Measurements from ENCODE around the gene CDC42BPG. TPM values are rescaled to one million over a fixed set of nuclear protein-coding genes. Genes with fewer than 3 reads are reported as not detected.

CDC42BPG gene
- total RNA-seq, 2 donors from 2014 or later: 17.2 to 24.0 TPM

DNA sequence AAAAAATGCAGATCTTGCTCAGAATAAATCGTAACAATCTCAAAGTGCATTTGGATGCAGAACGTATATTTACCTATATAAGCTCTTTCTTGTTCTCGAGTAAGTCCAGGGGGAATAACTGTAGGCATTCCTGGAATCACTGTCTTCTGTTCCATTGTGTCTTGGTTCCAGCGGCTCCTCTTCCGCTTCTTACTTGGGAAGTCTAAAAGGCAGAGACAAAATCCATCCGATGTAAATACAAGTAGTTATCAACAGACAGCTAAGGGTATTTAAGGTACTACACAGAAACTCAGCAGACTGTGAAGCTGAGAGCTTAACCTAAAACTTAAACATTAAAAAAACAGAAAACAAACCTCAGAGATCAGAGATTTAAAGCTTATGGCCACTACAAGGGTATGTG is 68.0 kb downstream of the CDC42BPG start:
- no peak for DNase-seq (ENCODE audit: low spot score)
- TF ChIP-seq, protein P1, sequence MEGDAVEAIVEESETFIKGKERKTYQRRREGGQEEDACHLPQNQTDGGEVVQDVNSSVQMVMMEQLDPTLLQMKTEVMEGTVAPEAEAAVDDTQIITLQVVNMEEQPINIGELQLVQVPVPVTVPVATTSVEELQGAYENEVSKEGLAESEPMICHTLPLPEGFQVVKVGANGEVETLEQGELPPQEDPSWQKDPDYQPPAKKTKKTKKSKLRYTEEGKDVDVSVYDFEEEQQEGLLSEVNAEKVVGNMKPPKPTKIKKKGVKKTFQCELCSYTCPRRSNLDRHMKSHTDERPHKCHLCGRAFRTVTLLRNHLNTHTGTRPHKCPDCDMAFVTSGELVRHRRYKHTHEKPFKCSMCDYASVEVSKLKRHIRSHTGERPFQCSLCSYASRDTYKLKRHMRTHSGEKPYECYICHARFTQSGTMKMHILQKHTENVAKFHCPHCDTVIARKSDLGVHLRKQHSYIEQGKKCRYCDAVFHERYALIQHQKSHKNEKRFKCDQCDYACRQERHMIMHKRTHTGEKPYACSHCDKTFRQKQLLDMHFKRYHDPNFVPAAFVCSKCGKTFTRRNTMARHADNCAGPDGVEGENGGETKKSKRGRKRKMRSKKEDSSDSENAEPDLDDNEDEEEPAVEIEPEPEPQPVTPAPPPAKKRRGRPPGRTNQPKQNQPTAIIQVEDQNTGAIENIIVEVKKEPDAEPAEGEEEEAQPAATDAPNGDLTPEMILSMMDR (IDR thresholded peaks at IDR 0.05): no peak
- TF ChIP-seq POLR2A (IDR thresholded peaks at IDR 0.05) (no peak), POLR2AphosphoS5 (IDR thresholded peaks at IDR 0.05) (no peak)
- no peaks in the 10 kb centered on the region for H3K9me3 ChIP-seq
- H3K4me3 ChIP-seq: peak overlapping the region in 1 of 2 donors; percentile 100
- peaks cover 11% of the 10 kb centered on the region for H3K4me1 ChIP-seq (replicated peaks)
- 48% methylated on average over 6 of the region's 6 CpGs for WGBS
- H3K27ac ChIP-seq: peak overlapping the region in 1 of 2 donors; percentile 100
- H3K27me3 ChIP-seq (replicated peaks; ENCODE audit: insufficient read depth): no peaks in the 10 kb centered on the region
- peaks cover 8 to 27% of the 10 kb centered on the region in 2 donors for H3K36me3 ChIP-seq
- intact Hi-C loops (cut with DNase I): loop anchor here (5.0 kb wide), 1 partner anchor 34 kb away; the partner anchor contains the start of gene RASGRP2

DNA sequence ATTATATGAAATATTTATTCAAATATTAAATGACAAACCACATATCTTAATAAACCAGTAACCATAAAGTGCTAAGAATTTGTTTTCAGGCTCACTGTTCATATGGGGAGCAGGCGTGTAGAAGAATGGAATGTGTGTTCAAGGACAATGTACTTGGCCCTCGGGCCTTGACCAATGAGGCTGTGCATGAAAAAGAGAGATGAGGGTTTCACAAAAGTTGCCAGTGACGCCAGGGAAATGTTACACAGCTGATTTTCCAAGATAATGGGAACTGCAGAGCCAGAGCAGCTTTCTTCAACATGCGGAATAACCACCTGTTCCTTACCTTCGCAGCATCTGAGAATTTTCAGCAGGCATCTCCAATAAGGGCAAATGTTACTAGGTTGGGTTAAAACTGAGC is 70.3 kb downstream of the CDC42BPG start:
- Histone ChIP-seq H3K4me1 (replicated peaks) (peaks cover 11% of the 10 kb centered on the region), H3K9me3 (no peaks in the 10 kb centered on the region), H3K27me3 (replicated peaks; ENCODE audit: insufficient read depth) (no peaks in the 10 kb centered on the region), H3K4me3 (no peak overlapping the region), H3K36me3 (peaks cover 22 to 46% of the 10 kb centered on the region in 2 donors), H3K27ac (no peak overlapping the region)
- TF ChIP-seq POLR2A (IDR thresholded peaks at IDR 0.05) (no peak), POLR2AphosphoS5 (IDR thresholded peaks at IDR 0.05) (no peak)
- TF ChIP-seq, protein P1 (IDR thresholded peaks at IDR 0.05): no peak
- no peak for DNase-seq (ENCODE audit: low spot score)
- intact Hi-C loops (cut with DNase I): loop anchor here (2.0 kb wide), 1 partner anchor 29 kb away; the partner anchor contains the start of gene MAP4K2
- 70% methylated on average over 5 of the region's 5 CpGs for WGBS

MicroRNAs within 50 kb of the gene (microRNA counts, 767-probe panel; counts per million panel counts)
- 2,648 to 2,903 counts per million in 2 donors for microRNA hsa-miR-192-5p

Other genes with a start within 250 kb of the CDC42BPG start
- 10 to 100 TPM in 1 of 2 donors, under 1 TPM in 1; 0.46 to 26.8 TPM for gene NRXN2, start 121.5 kb downstream of the CDC42BPG start, total RNA-seq
- gene RASGRP2, start 100.5 kb downstream of the CDC42BPG start, total RNA-seq: 10 to 100 TPM; 13.3 to 28.7 TPM
- 10 to 100 TPM in 1 of 2 donors, 1 to 10 TPM in 1; 8.0 to 22.4 TPM for gene PYGM, start 84.7 kb downstream of the CDC42BPG start, total RNA-seq
- 100 to 1,000 TPM; 263 to 409 TPM for gene SF1, start 66.1 kb downstream of the CDC42BPG start, total RNA-seq
- 10 to 100 TPM; 10.7 to 35.8 TPM for gene MAP4K2, start 41.4 kb downstream of the CDC42BPG start, total RNA-seq
- 10 to 100 TPM; 27.9 to 45.5 TPM for gene MEN1, start 34.1 kb downstream of the CDC42BPG start, total RNA-seq
- 100 to 1,000 TPM in 1 of 2 donors, 10 to 100 TPM in 1; 38.8 to 104 TPM for gene EHD1, start 34.0 kb upstream of the CDC42BPG start, total RNA-seq
- 10 to 100 TPM; 38.4 to 66.1 TPM for gene ATG2A, start 72.6 kb upstream of the CDC42BPG start, total RNA-seq
- gene PPP2R5B, start 80.0 kb upstream of the CDC42BPG start, total RNA-seq: 10 to 100 TPM; 14.1 to 32.6 TPM
- gene GPHA2, start 91.2 kb upstream of the CDC42BPG start, total RNA-seq: not detected
- 1 to 10 TPM in 1 of 2 donors, not detected in 1; 7.4 TPM for gene MAJIN, start 127.5 kb upstream of the CDC42BPG start, total RNA-seq
- 1 to 10 TPM; 1.5 TPM for gene BATF2, start 152.3 kb upstream of the CDC42BPG start, total RNA-seq
- 100 to 1,000 TPM in 1 of 2 donors, 10 to 100 TPM in 1; 86.5 to 135 TPM for gene ARL2, start 169.5 kb upstream of the CDC42BPG start, total RNA-seq
- gene SNX15, start 182.8 kb upstream of the CDC42BPG start, total RNA-seq: 10 to 100 TPM; 23.4 to 25.2 TPM
- gene SAC3D1, start 196.6 kb upstream of the CDC42BPG start, total RNA-seq: 10 to 100 TPM; 25.0 to 29.4 TPM
- gene NAALADL1, start 213.9 kb upstream of the CDC42BPG start, total RNA-seq: 10 to 100 TPM in 1 of 2 donors, 1 to 10 TPM in 1; 8.5 to 15.6 TPM
- gene CDCA5, start 239.4 kb upstream of the CDC42BPG start, total RNA-seq: 10 to 100 TPM in 1 of 2 donors, 1 to 10 TPM in 1; 2.3 to 17.8 TPM
- gene ZFPL1, start 239.6 kb upstream of the CDC42BPG start, total RNA-seq: 10 to 100 TPM; 61.6 to 62.6 TPM